K562 (cell line): ENCODE results near the gene PPP6R1. TPM values are rescaled to one million over a fixed set of nuclear protein-coding genes. Genes with fewer than 3 reads are reported as not detected.

ENCODE experiments used
- CREBBP ChIP-seq: IDR thresholded peaks from one replicate; pipeline ENCODE4 v1.6.1; 2012; ENCODE audit warnings: low read depth, mild to moderate bottlenecking, control low read depth, inconsistent platforms, low read length
- EP300 ChIP-seq: IDR thresholded peaks from 2 replicates; pipeline ENCODE4 v1.6.1; 2012; ENCODE audit warnings: low read length, improper control_type of control experiment
- MYBL2 ChIP-seq, 2 experiments: fragments of 450-650 bp in 1 of 2; sonication (generic) in 1 of 2; formaldehyde crosslinking in 1 of 2; IDR thresholded peaks; 2 replicates each; pipeline versions ENCODE4 v1.6.1 to v1.8.1; 2017 to 2022; ENCODE audit warnings: borderline replicate concordance in 1 of 2, inconsistent platforms in 1 of 2, low read depth in 1 of 2, mild to moderate bottlenecking in 1 of 2, missing genetic modification reagents in 1 of 2, moderate library complexity in 1 of 2
- ZEB2 ChIP-seq: fragments of 450-650 bp; IDR thresholded peaks from 2 replicates; pipeline ENCODE4 v1.6.1; 2016
- ZNF764 ChIP-seq: fragments of 250-450 bp; sonication (Bioruptor Pico); IDR thresholded peaks from 2 replicates; pipeline ENCODE4 v1.4.0; 2020; ENCODE audit warnings: low read depth, mild to moderate bottlenecking, moderate library complexity
- polyA plus RNA-seq, 8 experiments: library from polyadenylated mRNA; depleted of rRNA in 4 of 8; stranded (reverse) in 5 of 8; unstranded in 3 of 8; fragments of >200 nt; fragmentation: Nextera tagmentation in 2 of 8; fragmentation: Illumina TruSeq in 1 of 8; extraction: Ambion mirVana in 2 of 8; extraction: Trizol in 1 of 8; gene quantifications; 2 replicates each; pipeline versions ENCODE4 v1.2.1 to v1.2.3, GENCODE V29; 2011 to 2014; ENCODE audit warnings: inconsistent platforms in 1 of 8, missing spikeins in 1 of 8
- total RNA-seq, 7 experiments: library from RNA; depleted of rRNA in 6 of 7; stranded (reverse); fragments of >200 nt in 6 of 7; fragmentation: Illumina TruSeq in 2 of 7; extraction: Trizol in 2 of 7; gene quantifications; 2 replicates each; pipeline versions ENCODE4 v1.2.1 to v1.2.3, GENCODE V29; 2011 to 2021; ENCODE audit warnings: low replicate concordance in 1 of 7
- TF ChIP-seq, protein P1 (sequence below): fragments of 450-650 bp; IDR thresholded peaks from 2 replicates; pipeline ENCODE4 v1.6.1; 2018; ENCODE audit not compliant: partially characterized antibody
- TF ChIP-seq, protein P2 (sequence below): fragments of 250-450 bp; sonication (Bioruptor Pico); IDR thresholded peaks from 2 replicates; pipeline ENCODE4 v1.5.0; 2020; ENCODE audit warnings: mild to moderate bottlenecking
- TF ChIP-seq, protein P3 (sequence below): sonication (generic); formaldehyde crosslinking; IDR thresholded peaks from 2 replicates; pipeline ENCODE4 v1.8.1; 2022; ENCODE audit warnings: missing genetic modification reagents
- TF ChIP-seq, protein P4 (sequence below): fragments of 250-450 bp; sonication (Bioruptor Pico); IDR thresholded peaks from 2 replicates; pipeline ENCODE4 v1.8.0; 2022; ENCODE audit warnings: inconsistent platforms
- TF ChIP-seq, protein P5 (sequence below): sonication (generic); formaldehyde crosslinking; IDR thresholded peaks from 2 replicates; pipeline ENCODE4 v1.8.0; 2023; ENCODE audit warnings: missing genetic modification reagents, mild to moderate bottlenecking, borderline replicate concordance
- TF ChIP-seq, protein P6 (sequence below): fragments of 250-450 bp; sonication (Bioruptor Pico); IDR thresholded peaks from 2 replicates; pipeline ENCODE4 v1.8.0; 2021; ENCODE audit warnings: moderate library complexity, mild to moderate bottlenecking, inconsistent platforms

PPP6R1 gene
- total and polyA plus RNA-seq, 9 of the 15 experiments (the other 6 are each of a cell fraction or from before 2014, with no cell fraction given): 0.48 to 135 (median 37.2) TPM

DNA sequence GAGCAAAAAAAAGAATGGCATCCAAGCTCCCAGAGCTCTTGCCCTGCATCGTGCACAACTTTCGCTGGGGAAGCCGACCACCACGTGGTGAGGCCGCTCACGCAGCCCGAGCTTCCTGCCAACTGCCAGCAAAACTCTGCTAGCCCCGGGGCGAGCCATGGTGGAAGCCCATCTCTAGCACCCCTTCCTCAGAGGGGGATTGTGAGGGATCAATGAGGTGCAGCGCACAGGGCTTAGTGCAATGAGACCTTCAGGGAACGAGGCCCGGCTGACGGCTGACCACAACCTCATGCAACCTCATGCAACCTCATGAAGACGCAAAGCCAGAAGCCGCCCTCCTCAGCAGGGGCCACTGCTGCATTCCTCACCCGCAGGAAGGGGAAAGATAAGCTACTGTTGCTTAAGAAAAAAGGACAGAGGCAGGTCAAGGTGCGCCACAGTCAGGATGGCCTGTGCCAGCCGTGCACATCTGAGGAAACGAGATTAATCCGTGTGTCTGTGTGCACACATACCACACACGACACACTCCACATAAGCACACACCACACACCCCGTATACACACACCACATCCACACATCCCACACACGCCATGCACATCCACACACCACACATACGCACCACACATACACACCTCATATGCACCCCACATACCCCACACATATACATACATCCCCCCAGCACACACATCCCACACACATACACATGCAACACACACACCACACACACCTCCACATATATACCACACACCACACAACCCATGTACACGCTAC, 11.5 kb upstream of the PPP6R1 start (continued):
- TF ChIP-seq ZEB2 (peak; percentile 95), CREBBP (no peak), EP300 (peak; percentile 70), MYBL2 (IDR thresholded peaks at IDR 0.05; ENCODE audit: low read depth) (no peak), MYBL2 (CRISPR knock-in tag; IDR thresholded peaks at IDR 0.05; ENCODE audit: borderline replicate concordance) (no peak), ZNF764 (CRISPR knock-in tag) (no peak)
- TF ChIP-seq, protein P1, sequence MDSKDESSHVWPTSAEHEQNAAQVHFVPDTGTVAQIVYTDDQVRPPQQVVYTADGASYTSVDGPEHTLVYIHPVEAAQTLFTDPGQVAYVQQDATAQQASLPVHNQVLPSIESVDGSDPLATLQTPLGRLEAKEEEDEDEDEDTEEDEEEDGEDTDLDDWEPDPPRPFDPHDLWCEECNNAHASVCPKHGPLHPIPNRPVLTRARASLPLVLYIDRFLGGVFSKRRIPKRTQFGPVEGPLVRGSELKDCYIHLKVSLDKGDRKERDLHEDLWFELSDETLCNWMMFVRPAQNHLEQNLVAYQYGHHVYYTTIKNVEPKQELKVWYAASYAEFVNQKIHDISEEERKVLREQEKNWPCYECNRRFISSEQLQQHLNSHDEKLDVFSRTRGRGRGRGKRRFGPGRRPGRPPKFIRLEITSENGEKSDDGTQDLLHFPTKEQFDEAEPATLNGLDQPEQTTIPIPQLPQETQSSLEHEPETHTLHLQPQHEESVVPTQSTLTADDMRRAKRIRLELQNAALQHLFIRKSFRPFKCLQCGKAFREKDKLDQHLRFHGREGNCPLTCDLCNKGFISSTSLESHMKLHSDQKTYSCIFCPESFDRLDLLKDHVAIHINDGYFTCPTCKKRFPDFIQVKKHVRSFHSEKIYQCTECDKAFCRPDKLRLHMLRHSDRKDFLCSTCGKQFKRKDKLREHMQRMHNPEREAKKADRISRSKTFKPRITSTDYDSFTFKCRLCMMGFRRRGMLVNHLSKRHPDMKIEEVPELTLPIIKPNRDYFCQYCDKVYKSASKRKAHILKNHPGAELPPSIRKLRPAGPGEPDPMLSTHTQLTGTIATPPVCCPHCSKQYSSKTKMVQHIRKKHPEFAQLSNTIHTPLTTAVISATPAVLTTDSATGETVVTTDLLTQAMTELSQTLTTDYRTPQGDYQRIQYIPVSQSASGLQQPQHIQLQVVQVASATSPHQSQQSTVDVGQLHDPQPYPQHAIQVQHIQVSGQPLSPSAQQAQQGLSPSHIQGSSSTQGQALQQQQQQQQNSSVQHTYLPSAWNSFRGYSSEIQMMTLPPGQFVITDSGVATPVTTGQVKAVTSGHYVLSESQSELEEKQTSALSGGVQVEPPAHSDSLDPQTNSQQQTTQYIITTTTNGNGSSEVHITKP: no peak
- TF ChIP-seq, protein P2, sequence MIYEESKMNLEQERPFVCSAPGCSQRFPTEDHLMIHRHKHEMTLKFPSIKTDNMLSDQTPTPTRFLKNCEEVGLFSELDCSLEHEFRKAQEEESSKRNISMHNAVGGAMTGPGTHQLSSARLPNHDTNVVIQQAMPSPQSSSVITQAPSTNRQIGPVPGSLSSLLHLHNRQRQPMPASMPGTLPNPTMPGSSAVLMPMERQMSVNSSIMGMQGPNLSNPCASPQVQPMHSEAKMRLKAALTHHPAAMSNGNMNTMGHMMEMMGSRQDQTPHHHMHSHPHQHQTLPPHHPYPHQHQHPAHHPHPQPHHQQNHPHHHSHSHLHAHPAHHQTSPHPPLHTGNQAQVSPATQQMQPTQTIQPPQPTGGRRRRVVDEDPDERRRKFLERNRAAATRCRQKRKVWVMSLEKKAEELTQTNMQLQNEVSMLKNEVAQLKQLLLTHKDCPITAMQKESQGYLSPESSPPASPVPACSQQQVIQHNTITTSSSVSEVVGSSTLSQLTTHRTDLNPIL (CRISPR knock-in tag): no peak
- TF ChIP-seq, protein P3, sequence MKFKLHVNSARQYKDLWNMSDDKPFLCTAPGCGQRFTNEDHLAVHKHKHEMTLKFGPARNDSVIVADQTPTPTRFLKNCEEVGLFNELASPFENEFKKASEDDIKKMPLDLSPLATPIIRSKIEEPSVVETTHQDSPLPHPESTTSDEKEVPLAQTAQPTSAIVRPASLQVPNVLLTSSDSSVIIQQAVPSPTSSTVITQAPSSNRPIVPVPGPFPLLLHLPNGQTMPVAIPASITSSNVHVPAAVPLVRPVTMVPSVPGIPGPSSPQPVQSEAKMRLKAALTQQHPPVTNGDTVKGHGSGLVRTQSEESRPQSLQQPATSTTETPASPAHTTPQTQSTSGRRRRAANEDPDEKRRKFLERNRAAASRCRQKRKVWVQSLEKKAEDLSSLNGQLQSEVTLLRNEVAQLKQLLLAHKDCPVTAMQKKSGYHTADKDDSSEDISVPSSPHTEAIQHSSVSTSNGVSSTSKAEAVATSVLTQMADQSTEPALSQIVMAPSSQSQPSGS (CRISPR knock-in tag): no peak
- TF ChIP-seq, protein P4, sequence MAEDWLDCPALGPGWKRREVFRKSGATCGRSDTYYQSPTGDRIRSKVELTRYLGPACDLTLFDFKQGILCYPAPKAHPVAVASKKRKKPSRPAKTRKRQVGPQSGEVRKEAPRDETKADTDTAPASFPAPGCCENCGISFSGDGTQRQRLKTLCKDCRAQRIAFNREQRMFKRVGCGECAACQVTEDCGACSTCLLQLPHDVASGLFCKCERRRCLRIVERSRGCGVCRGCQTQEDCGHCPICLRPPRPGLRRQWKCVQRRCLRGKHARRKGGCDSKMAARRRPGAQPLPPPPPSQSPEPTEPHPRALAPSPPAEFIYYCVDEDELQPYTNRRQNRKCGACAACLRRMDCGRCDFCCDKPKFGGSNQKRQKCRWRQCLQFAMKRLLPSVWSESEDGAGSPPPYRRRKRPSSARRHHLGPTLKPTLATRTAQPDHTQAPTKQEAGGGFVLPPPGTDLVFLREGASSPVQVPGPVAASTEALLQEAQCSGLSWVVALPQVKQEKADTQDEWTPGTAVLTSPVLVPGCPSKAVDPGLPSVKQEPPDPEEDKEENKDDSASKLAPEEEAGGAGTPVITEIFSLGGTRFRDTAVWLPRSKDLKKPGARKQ (CRISPR knock-in tag): peak; percentile 79; the same call in 1 of the 2 replicates
- TF ChIP-seq, protein P5, sequence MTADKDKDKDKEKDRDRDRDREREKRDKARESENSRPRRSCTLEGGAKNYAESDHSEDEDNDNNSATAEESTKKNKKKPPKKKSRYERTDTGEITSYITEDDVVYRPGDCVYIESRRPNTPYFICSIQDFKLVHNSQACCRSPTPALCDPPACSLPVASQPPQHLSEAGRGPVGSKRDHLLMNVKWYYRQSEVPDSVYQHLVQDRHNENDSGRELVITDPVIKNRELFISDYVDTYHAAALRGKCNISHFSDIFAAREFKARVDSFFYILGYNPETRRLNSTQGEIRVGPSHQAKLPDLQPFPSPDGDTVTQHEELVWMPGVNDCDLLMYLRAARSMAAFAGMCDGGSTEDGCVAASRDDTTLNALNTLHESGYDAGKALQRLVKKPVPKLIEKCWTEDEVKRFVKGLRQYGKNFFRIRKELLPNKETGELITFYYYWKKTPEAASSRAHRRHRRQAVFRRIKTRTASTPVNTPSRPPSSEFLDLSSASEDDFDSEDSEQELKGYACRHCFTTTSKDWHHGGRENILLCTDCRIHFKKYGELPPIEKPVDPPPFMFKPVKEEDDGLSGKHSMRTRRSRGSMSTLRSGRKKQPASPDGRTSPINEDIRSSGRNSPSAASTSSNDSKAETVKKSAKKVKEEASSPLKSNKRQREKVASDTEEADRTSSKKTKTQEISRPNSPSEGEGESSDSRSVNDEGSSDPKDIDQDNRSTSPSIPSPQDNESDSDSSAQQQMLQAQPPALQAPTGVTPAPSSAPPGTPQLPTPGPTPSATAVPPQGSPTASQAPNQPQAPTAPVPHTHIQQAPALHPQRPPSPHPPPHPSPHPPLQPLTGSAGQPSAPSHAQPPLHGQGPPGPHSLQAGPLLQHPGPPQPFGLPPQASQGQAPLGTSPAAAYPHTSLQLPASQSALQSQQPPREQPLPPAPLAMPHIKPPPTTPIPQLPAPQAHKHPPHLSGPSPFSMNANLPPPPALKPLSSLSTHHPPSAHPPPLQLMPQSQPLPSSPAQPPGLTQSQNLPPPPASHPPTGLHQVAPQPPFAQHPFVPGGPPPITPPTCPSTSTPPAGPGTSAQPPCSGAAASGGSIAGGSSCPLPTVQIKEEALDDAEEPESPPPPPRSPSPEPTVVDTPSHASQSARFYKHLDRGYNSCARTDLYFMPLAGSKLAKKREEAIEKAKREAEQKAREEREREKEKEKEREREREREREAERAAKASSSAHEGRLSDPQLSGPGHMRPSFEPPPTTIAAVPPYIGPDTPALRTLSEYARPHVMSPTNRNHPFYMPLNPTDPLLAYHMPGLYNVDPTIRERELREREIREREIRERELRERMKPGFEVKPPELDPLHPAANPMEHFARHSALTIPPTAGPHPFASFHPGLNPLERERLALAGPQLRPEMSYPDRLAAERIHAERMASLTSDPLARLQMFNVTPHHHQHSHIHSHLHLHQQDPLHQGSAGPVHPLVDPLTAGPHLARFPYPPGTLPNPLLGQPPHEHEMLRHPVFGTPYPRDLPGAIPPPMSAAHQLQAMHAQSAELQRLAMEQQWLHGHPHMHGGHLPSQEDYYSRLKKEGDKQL: no peak
- TF ChIP-seq, protein P6, sequence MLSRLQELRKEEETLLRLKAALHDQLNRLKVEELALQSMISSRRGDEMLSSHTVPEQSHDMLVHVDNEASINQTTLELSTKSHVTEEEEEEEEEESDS (CRISPR knock-in tag): no peak
